HepG2 (cell line): ENCODE results near the gene ABCG8. TPM values are rescaled to one million over a fixed set of nuclear protein-coding genes. Genes with fewer than 3 reads are reported as not detected.

Experiments used
- FOXA1 ChIP-seq, 2 experiments: fragments of 450-650 bp in 1 of 2; sonication (generic) in 1 of 2; formaldehyde crosslinking in 1 of 2; IDR thresholded peaks; 2 replicates each; pipeline versions ENCODE4 v1.4.0 to v1.6.1; 2016 to 2020; ENCODE audit warnings: missing genetic modification reagents in 1 of 2
- FOXM1 ChIP-seq: sonication (generic); formaldehyde crosslinking; IDR thresholded peaks from 2 replicates; pipeline ENCODE4 v1.5.0; 2020; ENCODE audit warnings: missing genetic modification reagents
- KMT2B ChIP-seq: IDR thresholded peaks from 2 replicates; pipeline ENCODE4 v1.6.1; 2016; ENCODE audit warnings: missing genetic modification reagents, missing compliant biosample characterization
- SOX5 ChIP-seq: IDR thresholded peaks from 2 replicates; pipeline ENCODE4 v1.6.1; 2016; ENCODE audit warnings: borderline replicate concordance
- polyA plus RNA-seq, 8 experiments: library from polyadenylated mRNA; depleted of rRNA in 3 of 8; stranded (reverse) in 7 of 8; unstranded in 1 of 8; fragments of >200 nt; fragmentation: Illumina TruSeq in 4 of 8; extraction: Trizol in 4 of 8; gene quantifications; 2 replicates each; pipeline versions ENCODE4 v1.2.1 to v1.2.3, GENCODE V29; 2011 to 2016; ENCODE audit warnings: low read depth in 4 of 8, missing spikeins in 1 of 8, mixed read lengths in 1 of 8; ENCODE audit not compliant: insufficient read depth in 1 of 8
- total RNA-seq, 5 experiments: library from RNA; depleted of rRNA; stranded (reverse); fragments of >200 nt; fragmentation: Illumina TruSeq; extraction: Trizol; gene quantifications; 2 replicates each; pipeline ENCODE4 v1.2.3, GENCODE V29; 2016; ENCODE audit warnings: low read depth in 1 of 5
- TF ChIP-seq, protein P1 (sequence below), 2 experiments: fragments of 450-650 bp in 1 of 2; sonication (generic) in 1 of 2; formaldehyde crosslinking in 1 of 2; IDR thresholded peaks; 2 replicates each; pipeline versions ENCODE4 v1.6.1 to v1.8.0; 2016 to 2022; ENCODE audit warnings: antibody characterized with exemption in 1 of 2, mild to moderate bottlenecking in 1 of 2, missing genetic modification reagents in 1 of 2

The ABCG8 gene
- total and polyA plus RNA-seq, 2 of the 13 experiments (the other 11 are each of a cell fraction or from before 2014, with no cell fraction given), result 8.1 to 8.8 TPM

DNA sequence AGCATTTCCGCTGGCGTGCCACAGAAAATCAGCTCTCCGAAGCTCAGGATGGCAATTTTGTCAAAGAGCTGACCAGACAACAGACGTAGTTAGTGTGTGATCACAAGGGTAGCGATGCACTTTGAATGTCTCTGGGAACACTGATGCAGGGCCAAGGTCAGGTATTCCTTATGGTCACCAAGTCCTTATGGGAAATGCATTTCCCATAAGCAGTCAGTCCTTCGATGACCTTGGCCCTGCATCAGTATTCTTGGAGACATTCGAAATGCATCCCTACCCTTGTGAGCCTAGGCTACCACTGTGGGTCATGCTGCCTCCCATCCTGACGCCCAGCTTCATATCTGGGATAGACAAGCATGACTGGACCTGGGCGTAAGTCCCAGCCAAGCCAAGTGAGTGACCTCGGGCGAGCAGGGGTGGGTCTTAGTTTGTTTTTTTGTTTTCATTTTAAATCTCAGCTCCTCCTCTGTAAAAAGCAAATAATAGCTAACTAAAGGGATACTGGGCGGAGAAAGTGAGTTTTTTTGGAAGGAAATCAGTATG lies 13.7 kb upstream of the ABCG8 start (continued):
- TF ChIP-seq FOXM1 (no peak), KMT2B (CRISPR knock-in tag) (no peak), FOXA1 (IDR thresholded peaks at IDR 0.05) (no peak), FOXA1 (CRISPR knock-in tag; IDR thresholded peaks at IDR 0.05) (no peak), SOX5 (CRISPR knock-in tag) (no peak)
- TF ChIP-seq, protein P1, sequence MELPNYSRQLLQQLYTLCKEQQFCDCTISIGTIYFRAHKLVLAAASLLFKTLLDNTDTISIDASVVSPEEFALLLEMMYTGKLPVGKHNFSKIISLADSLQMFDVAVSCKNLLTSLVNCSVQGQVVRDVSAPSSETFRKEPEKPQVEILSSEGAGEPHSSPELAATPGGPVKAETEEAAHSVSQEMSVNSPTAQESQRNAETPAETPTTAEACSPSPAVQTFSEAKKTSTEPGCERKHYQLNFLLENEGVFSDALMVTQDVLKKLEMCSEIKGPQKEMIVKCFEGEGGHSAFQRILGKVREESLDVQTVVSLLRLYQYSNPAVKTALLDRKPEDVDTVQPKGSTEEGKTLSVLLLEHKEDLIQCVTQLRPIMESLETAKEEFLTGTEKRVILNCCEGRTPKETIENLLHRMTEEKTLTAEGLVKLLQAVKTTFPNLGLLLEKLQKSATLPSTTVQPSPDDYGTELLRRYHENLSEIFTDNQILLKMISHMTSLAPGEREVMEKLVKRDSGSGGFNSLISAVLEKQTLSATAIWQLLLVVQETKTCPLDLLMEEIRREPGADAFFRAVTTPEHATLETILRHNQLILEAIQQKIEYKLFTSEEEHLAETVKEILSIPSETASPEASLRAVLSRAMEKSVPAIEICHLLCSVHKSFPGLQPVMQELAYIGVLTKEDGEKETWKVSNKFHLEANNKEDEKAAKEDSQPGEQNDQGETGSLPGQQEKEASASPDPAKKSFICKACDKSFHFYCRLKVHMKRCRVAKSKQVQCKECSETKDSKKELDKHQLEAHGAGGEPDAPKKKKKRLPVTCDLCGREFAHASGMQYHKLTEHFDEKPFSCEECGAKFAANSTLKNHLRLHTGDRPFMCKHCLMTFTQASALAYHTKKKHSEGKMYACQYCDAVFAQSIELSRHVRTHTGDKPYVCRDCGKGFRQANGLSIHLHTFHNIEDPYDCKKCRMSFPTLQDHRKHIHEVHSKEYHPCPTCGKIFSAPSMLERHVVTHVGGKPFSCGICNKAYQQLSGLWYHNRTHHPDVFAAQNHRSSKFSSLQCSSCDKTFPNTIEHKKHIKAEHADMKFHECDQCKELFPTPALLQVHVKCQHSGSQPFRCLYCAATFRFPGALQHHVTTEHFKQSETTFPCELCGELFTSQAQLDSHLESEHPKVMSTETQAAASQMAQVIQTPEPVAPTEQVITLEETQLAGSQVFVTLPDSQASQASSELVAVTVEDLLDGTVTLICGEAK (IDR thresholded peaks at IDR 0.05), result no peak
- TF ChIP-seq, protein P1 (CRISPR knock-in tag; IDR thresholded peaks at IDR 0.05), result no peak
